HL-60/S4 (cell line): ENCODE data around the gene VSIG4.
"Not testable (repeated sequence)": the region's sequence is repeated elsewhere in the genome, so short reads cannot be mapped to it uniquely, and the experiment has no call there.

Experiments
- in situ Hi-C: fragments of 300-500 bp; cut with MboI; formaldehyde crosslinking; loops from 2 replicates; pipeline ENCODE4 v1.14.3; 2022; ENCODE audit warnings: low sequenced_read_pairs

Gene VSIG4, protein sequence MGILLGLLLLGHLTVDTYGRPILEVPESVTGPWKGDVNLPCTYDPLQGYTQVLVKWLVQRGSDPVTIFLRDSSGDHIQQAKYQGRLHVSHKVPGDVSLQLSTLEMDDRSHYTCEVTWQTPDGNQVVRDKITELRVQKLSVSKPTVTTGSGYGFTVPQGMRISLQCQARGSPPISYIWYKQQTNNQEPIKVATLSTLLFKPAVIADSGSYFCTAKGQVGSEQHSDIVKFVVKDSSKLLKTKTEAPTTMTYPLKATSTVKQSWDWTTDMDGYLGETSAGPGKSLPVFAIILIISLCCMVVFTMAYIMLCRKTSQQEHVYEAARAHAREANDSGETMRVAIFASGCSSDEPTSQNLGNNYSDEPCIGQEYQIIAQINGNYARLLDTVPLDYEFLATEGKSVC

DNA sequence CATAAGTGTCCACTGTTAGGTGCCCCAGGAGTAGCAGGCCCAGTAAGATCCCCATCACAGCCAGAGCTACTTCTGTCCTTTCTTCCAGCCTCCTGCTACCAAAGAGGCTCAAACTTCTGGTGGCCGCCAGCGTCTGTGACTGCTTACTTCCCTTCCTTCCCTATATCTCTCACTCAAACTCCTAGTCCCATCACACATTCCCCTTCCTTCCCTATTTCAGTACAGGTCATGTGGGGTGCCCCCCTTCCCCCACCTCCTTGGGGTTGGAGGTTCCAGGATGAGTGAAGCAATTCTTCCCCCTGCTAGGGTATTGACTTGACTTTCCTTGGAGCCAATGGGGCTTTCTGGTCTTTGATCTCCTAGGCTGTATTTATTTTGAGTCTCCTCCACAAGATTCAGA, at the start of gene VSIG4:
VSIG4 (minus strand) TSS at position 137 of the 400 bp plus-strand sequence; CDS start at position 55, 82 bp downstream.
- in situ Hi-C loops: no loop called here

DNA sequence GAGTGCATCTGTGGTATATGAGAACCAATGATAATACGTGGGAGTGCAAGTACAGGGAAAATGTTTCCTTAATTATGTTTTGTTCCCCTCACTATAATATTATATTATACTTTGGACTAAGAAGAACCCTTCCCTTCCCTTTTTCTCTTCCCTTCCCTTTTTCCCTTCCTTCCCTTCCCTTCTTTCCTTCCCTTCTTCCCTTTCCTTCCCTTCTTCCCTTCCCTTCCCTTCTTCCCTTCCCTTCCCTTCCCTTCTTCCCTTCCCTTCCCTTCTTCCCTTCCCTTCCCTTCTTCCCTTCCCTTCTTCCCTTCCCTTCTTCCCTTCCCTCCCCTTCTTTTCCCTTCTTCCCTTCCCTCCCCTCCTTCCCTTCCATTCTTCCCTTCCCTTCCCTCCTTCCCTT, 36.9 kb upstream of the VSIG4 start:
- in situ Hi-C loops: no loop called here

DNA sequence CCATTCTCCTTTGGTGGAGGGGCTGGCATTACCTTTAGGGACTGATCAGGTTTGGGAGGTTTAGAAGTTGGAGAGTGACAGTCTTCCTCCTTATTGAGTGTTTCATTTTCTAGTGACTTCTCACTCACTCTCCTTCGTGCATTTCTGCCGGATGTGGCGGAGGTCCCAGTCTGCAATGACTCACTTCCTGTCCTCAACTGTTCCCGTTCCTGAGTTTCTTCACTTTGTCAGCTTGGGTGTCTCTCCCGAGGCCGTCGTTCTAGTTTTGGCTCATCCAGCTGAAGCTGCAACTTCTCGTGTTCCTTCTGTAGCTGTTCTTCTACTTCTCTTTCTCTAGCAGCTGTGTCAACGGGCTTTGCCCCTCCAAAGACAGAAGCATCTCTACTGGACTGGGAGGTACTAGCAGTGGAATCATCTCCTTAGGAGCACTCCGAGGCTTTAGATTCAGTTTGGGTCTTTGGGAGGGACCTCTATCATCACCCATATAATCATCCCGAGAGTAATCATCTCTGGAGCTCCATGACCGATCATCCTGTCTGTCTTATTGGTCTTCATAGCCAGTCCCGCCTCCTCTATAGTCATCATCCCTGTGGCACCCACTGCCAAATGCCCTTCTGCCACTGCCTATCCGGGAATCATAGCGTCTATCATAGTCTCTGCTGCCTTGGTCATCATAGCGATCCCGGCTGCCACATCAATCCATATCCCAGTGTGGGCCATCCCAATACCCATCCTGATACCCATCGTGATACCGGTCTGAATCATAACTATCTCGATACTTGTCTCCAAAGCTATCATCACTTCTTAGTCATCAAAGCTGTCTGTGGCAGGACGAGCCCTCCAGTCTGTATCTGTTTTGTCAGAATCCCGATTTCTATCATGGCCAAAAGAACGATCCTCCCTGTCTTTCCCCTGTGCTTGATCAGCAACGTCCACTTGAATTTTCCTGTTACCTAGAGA, 35.3 kb upstream of the VSIG4 start:
- in situ Hi-C loops: no loop called here

DNA sequence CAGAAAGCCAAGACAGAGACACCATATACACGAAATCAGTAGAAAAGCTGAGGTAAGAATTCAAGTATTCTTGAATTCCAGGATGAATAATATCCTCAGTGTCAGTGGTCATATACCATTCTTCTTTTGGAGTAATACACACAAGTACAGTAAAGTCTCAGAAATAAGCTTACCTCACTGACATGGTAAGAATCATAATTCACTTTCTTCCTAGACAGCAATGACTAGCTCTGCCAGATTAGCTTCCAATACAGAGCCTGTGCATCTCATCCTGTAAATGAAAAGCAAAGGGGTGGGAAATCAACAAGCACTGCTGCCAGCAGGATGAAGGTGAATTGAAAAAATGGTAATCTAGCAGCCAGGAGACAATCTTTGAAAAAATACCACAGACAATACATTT, 31.2 kb upstream of the VSIG4 start:
- in situ Hi-C loops: no loop called here

DNA sequence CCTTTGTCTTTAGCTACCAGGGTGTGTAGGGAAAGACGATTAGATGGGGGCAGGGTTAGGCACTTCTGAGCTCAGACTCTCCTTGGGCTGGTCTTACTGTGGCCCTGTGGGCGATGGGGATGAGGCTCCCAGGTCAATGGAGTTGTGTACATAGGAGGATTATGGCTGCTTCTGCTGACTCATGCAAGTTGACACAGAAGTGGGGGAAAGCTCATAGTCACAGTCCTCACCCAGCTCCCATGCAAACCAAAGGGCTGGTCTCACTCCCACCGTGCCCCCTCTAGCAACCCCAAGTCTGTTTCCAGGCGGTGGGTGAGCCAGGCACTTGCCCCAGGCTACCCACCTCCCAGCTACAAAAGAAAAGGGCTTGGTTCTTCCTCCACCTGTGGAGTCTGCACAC, 24.4 kb upstream of the VSIG4 start:
- in situ Hi-C loops: no loop called here

DNA sequence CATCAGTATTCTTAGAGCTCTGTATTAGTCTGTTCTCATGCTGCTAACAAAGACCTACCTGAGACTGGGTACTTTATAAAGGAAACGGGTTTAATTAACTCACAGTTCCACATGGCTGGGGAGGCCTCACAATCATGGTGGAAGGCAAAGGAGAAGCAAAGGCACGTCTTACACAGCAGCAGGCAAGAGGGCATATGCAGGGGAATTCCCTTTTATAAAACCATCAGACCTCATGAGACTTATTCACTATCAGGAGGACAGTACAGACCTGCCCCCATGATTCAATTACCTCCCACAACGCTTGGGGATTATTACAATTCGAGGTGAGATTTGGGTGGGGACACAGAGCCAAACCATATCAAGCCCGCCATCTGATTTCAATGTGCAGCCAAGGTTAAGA, 17.1 kb upstream of the VSIG4 start:
- in situ Hi-C loops: not testable (repeated sequence)

DNA sequence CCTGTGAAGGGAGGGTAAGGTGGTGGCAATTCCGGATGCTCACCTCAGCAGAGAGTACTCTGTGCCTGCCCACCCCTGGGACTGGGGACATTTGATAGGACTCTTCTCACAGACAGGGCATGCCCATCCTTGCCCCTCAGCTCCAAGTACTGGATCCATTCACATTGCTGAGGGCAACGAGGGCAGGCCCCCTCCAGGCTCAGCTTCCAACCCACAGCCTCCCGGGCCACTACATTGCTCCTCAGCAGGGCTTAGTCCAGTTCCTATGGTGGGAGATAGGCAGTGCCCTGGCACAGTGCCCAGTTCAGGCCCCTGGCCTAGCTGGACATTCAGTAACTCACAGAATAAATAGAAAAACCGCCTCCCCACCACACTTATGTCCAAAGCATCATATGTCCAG, 15.1 kb upstream of the VSIG4 start:
- in situ Hi-C loops: no loop called here

DNA sequence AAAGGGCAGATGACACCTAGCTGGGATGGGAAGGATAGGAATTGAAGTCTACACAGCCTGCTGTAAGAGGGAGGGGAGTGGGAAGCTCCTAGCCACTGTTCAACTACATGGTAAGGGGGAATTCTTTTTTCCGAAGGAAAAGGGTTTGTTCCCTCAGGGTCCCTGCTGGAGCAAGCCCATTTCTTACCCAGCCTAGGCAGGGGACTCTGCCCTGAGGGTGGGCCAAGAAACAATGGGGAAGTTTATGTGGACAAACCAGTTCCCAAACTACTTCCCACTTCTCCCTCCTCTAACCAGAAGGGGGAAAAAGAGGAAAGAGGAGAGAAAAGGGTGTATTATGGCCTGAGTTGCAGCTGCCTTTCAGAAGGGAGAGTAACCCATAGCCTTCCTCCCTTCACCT, 13.5 kb upstream of the VSIG4 start:
- in situ Hi-C loops: no loop called here

DNA sequence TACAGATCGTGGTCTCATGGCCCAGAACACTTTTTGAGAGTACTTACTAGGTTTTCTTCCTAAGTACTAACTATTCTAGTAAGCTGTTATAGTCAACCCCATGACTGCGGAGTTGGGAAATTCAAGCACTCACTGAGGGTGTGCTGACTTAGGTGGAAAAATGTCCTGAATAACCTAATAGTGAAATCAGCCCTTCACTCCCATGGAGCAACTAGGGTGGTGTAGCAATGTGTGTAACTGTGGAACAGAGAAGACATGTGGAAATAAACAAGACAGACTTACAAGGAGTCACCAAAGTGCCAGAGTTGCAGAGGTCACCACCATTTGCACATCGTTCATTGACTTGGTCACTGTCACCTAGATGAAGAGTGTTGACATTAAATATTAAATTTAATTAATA, 12.1 kb upstream of the VSIG4 start:
- in situ Hi-C loops: no loop called here

DNA sequence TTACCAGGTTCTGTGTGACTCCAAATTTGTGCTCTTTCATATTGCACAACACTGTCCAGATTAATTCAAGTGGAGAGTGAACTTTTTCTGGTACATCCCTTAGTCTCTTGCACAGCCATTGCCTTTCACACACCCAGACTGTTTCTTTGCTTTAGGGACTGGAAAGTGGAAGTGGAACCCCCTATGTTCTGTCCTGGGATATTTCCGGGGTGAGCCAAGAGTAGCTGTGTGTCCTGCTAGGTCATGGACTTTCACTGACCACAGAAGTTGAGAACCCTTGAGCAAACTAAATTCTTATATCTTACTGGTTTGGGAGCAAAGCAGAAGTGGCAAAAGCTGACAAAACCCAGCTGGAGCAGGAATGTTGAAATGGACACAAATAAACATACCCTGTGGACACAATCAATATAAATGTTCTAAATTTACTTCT, 10.3 kb upstream of the VSIG4 start:
- in situ Hi-C loops: no loop called here

DNA sequence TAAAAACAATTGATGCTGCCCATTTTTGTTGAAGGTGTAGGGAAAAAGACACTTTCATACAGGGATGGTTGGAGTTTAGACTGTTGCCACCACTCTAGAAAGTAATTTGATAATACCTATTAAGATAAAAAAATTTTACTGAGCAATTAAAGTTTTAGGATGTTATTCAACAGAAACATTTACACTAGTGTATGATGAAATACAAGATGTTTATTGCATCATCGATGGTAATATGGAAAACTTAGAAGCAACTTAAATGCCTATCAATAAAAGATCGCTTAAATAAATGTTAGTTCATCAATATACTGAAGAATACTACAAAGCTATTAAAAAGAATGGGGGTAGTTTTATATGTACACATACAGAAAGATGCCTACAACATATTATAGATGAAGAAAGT, 9.2 kb upstream of the VSIG4 start:
- in situ Hi-C loops: no loop called here

DNA sequence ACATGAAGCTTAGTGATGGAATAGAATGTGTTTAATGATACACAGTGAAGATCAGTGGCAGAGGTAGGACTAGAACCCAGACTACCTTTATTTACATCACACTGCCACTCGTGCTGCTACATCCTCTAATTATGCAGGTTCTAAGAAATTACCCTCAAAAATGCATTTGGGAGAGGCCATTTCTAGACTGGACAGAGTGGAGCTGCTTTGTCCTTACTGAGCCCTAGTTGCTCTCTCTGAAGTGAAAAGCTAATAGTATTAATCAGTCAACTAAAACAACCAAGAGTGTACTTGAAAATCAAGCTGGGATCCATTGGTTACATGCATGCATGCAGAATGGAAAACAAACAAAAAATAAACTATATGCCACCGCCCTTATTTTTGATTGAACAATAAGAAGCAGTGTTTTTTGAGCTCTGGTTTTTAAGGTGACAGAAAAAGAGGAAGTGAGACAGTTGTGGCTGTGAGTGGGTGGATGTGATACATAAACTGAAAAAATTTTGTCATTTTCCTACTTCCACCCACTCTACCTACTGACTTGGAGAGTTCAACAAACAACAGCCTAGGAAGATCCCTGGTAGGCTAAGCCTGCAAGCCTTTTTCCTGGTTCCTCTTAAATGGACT, 6.8 kb upstream of the VSIG4 start:
- in situ Hi-C loops: no loop called here

DNA sequence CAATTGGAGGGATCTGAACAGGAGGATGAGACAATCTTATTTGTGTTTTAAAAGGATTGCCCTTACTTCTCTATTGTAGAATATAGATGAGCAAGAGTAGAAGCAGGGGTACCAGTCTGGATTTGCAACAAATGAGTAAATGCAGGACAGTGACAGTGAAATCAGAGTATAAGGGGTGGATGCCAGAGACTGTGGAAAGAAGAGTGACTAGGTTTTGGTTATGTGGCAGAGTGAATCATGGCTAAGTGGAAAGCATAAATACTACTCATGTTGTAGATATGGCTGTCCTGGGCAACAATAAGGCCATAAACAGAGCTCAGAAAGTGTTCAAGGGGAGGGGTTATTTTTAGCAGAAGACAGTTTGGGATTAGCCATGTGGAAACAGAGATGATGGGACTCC, 6.0 kb upstream of the VSIG4 start:
- in situ Hi-C loops: no loop called here

DNA sequence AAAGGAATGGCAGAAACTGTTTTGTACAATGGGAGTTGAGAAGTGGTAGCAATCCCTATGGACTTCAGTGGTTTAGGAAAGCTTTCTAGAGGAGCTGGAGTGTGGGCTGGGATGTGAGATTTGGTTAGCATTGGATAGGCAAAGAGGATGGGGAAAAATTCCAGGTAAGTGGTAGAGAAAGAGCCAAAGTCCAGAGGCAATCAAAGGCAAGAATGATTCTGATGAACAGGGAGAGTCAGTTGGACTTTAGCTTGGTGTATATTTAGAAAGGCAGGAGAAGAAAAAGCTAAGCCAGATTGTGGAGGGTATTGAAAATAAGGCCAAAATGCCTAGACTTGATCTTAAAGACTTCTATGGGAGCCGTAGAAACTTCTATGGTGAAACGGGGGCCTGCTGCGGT, 3.7 kb upstream of the VSIG4 start:
- in situ Hi-C loops: no loop called here

DNA sequence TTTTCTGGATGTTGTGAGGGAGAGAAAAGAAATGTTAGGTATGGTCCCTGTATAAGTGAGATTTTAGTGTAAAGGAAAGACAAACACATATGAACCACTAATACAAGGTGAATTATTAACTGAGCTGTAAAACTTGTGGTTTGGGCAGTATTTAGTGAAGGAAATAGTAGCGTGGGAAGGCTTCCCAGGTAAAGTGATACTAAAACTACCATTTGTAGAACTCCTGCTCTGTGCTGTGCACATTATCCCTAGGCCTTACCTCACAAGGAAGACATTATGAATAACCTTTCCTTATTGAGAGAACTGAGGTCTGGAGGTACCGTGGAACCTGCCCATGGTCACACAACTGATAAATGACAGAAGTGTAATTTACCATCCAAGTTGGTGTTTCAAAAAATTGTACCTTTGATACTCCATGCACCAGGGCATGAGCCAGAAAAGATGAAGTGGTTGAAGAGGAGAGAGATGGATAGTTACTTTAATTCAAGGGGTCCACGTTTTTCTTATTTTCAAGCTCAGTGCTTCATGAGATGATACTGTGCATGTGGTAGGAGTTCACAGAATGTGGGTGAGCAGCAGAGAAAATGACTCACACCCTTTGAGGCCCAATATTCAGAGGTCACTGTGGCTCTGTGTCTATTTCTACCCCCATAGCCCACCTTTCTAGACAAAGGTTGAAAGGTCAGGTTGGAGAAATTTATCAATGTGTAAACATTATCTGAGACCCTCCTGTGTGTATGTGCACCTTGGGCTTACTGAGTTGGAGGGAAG, 2.6 kb upstream of the VSIG4 start:
- in situ Hi-C loops: no loop called here

DNA sequence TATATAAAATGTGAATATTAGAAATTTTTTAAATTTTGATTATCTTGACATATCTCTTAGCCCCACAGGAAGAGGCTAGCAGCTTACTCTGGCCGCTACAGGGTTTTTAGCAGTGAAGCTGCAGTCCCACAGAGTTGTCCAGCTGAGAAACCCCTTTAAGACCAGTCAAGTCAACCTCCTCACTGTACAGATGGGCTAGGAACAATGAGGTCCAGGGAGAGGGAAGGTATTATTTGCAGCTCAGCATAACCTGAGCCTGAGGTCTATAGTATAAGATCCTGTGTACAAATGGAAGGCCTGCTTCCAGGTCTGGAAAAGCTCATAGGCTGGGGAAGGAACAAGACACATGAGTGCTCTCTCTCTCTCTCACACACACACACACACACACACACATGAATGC, 1.8 kb downstream of the VSIG4 start:
- in situ Hi-C loops: no loop called here

DNA sequence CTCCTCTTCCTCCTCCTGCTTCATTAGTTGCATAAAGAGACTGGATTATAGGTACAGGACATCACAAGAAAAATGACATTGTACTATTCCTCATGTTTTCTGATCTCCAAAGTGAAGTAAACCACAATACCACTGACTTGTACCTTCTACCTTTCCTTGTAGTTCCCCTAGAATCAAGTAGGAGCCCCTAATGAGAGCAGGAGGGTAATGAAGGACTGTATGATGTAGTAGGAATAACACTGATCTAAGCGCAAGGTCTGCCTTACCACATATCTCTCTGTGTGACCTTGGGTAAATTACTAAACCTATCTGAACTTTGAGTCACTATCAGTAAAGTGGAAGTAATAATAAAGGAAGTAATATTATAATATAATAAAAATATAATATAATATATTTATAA, 3.6 kb downstream of the VSIG4 start:
- in situ Hi-C loops: no loop called here

DNA sequence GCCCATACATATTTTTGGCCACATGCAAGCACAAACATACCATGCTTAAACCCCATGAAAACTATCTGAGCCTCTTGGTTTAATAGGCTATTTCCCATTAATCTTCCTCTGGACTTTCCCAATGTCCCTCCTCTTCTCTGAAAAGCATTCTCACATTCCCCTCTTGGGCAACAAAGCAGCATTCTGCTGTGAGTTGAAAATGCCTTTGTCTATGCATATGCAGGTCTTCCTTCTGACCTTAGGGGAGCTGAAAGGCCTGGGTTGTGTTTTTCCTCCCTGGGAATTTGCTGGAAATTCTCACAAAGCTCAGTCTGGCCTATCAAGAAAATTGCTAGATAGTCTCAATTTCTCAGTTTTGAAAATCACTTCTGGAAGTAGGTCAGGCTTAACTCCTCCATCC, 4.2 kb downstream of the VSIG4 start:
- in situ Hi-C loops: no loop called here

DNA sequence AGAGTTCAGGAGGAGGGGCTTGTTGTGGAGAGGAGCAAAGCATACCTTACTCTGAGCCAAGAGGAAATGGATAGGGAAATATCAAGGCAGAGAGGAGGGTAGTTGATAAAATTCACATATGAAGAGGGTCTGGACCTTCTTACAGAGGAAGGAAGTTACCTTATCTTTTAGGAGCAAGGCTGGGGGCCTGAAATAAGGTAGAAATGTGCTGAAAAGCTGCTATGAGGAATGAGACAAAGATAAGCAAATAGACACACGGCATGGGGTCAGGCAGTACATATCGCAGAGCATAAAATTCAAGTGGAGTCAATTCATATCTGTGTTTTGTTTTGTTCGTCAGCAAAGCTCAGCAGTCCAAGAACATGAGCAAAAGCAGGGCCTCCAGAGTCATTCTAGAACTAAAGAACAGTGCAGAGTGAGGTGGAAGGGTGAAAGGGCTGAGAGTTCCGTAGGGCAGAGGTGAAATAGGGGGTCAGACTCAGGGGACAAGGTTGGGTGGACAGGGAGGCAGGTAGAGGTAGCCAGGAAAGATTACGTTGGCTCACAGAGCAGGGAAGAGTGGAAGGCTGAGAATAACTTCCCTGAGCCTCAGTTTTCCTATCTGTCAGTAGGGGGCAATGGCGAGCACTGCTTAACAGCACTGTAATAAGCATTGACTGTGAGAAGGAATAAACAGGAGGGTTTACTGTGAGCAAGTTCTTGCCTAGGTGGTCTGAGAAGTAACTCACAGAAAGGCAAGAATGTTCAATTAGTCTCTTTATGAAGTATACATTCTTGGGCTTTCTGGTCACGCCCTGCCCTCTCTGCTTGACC, 9.2 kb downstream of the VSIG4 start:
- in situ Hi-C loops: no loop called here

DNA sequence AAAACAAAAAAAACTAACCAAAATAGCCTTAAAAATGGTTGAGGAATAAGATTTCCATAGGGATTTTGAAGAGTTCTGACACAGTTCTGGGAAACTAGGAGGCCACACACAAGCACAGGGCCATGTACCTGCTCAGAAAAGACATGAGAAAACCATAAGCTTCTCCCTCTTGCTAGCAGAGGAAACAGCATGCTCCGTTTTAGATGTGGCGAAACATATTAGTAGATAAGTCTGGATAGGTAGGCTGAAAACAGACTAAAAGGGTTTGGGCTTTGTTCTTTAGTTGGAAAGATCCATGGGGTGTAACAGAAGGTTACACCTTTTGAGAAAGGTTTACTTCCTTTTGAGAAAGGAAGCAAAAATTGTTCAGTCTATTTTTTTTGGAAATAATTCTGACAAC, 10.9 kb downstream of the VSIG4 start:
- in situ Hi-C loops: no loop called here
